ENCODE data around the gene HPCAL4. TPM values are rescaled to one million over a fixed set of nuclear protein-coding genes. Genes with fewer than 3 reads are reported as not detected.

HPCAL4 gene
- total RNA-seq, 2 donors from 2014 or later: not detected

GRCh38 chr1:39707506-39707905 lies 16.3 kb upstream of the HPCAL4 start:
- TF ChIP-seq, protein P1, sequence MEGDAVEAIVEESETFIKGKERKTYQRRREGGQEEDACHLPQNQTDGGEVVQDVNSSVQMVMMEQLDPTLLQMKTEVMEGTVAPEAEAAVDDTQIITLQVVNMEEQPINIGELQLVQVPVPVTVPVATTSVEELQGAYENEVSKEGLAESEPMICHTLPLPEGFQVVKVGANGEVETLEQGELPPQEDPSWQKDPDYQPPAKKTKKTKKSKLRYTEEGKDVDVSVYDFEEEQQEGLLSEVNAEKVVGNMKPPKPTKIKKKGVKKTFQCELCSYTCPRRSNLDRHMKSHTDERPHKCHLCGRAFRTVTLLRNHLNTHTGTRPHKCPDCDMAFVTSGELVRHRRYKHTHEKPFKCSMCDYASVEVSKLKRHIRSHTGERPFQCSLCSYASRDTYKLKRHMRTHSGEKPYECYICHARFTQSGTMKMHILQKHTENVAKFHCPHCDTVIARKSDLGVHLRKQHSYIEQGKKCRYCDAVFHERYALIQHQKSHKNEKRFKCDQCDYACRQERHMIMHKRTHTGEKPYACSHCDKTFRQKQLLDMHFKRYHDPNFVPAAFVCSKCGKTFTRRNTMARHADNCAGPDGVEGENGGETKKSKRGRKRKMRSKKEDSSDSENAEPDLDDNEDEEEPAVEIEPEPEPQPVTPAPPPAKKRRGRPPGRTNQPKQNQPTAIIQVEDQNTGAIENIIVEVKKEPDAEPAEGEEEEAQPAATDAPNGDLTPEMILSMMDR (conservative IDR thresholded peaks at IDR 0.05): no peak
- Histone ChIP-seq H3K9ac (ENCODE audit: extremely low read depth, low read length, poor library complexity, severe bottlenecking) (no peak overlapping the region), H3K27ac (ENCODE audit: low read depth, low read length) (no peak overlapping the region), H3K4me1 (ENCODE audit: control insufficient read depth, insufficient read depth, low read length) (no peaks in the 10 kb centered on the region), H3K27me3 (ENCODE audit: control insufficient read depth, insufficient read depth, low read length, poor library complexity, severe bottlenecking) (peaks cover 100% of the 10 kb centered on the region), H3K36me3 (ENCODE audit: control insufficient read depth, insufficient read depth, low read length) (no peaks in the 10 kb centered on the region), H3K9me3 (ENCODE audit: control insufficient read depth, low read length) (no peaks in the 10 kb centered on the region), H3K4me3 (ENCODE audit: low read length) (no peak overlapping the region)
- H3K27me3 Mint-ChIP-seq (ENCODE audit: insufficient read depth): peaks cover 98% of the 10 kb centered on the region
- DNase-seq: no peak
- H3K36me3 Mint-ChIP-seq (ENCODE audit: low read depth): no peaks in the 10 kb centered on the region
- peaks cover 13% of the 10 kb centered on the region for H3K4me1 Mint-ChIP-seq
- no peak overlapping the region for H3K4me3 Mint-ChIP-seq
- no peak overlapping the region for H3K27ac Mint-ChIP-seq
- 88 to 90% methylated on average over 4 of the region's 4 CpGs for WGBS, 2 experiments (ENCODE audit: insufficient coverage in 1 of 2, insufficient read length in 1 of 2)
- no peaks in the 10 kb centered on the region for H3K9me3 Mint-ChIP-seq

- Mint-ChIP-seq H3K9me3 (no peaks in the 10 kb centered on the region), H3K36me3 (ENCODE audit: low read depth) (no peaks in the 10 kb centered on the region), H3K27ac (no peak overlapping the region), H3K4me1 (peaks cover 13% of the 10 kb centered on the region), H3K4me3 (no peak overlapping the region), H3K27me3 (ENCODE audit: insufficient read depth) (peaks cover 98% of the 10 kb centered on the region)
- peaks cover 87% of the 10 kb centered on the region for H3K27me3 ChIP-seq (ENCODE audit: control insufficient read depth, insufficient read depth, low read length, poor library complexity, severe bottlenecking)
- no peak overlapping the region for H3K9ac ChIP-seq (ENCODE audit: extremely low read depth, low read length, poor library complexity, severe bottlenecking)
- no peak overlapping the region for H3K27ac ChIP-seq (ENCODE audit: low read depth, low read length)
- H3K36me3 ChIP-seq (ENCODE audit: control insufficient read depth, insufficient read depth, low read length): no peaks in the 10 kb centered on the region
- no peak for DNase-seq
- H3K4me3 ChIP-seq (ENCODE audit: low read length): no peak overlapping the region
- WGBS, 2 experiments (ENCODE audit: insufficient coverage in 1 of 2, insufficient read length in 1 of 2): 86% methylated on average over 1 of the region's 1 CpG; no CpG with 5 or more reads in 1 of the 2 experiments
- TF ChIP-seq, protein P1 (conservative IDR thresholded peaks at IDR 0.05): no peak
- H3K4me1 ChIP-seq (ENCODE audit: control insufficient read depth, insufficient read depth, low read length): peaks cover 3% of the 10 kb centered on the region
- H3K9me3 ChIP-seq (ENCODE audit: control insufficient read depth, low read length): no peaks in the 10 kb centered on the region
These were observed 13.5 kb upstream of the HPCAL4 start for GRCh38 chr1:39704757-39705156.

- Mint-ChIP-seq H3K9me3 (no peaks in the 10 kb centered on the region), H3K27me3 (ENCODE audit: insufficient read depth) (peaks cover 98% of the 10 kb centered on the region), H3K4me3 (peak overlapping the region; percentile 32), H3K36me3 (ENCODE audit: low read depth) (no peaks in the 10 kb centered on the region), H3K4me1 (peaks cover 13% of the 10 kb centered on the region), H3K27ac (peak overlapping the region; percentile 28)
- no peaks in the 10 kb centered on the region for H3K36me3 ChIP-seq (ENCODE audit: control insufficient read depth, insufficient read depth, low read length)
- TF ChIP-seq, protein P1 (conservative IDR thresholded peaks at IDR 0.05): no peak
- peaks cover 3% of the 10 kb centered on the region for H3K4me1 ChIP-seq (ENCODE audit: control insufficient read depth, insufficient read depth, low read length)
- peaks cover 87% of the 10 kb centered on the region for H3K27me3 ChIP-seq (ENCODE audit: control insufficient read depth, insufficient read depth, low read length, poor library complexity, severe bottlenecking)
- H3K4me3 ChIP-seq (ENCODE audit: low read length): no peak overlapping the region
- H3K9ac ChIP-seq (ENCODE audit: extremely low read depth, low read length, poor library complexity, severe bottlenecking): peak overlapping the region; percentile 23
- no peaks in the 10 kb centered on the region for H3K9me3 ChIP-seq (ENCODE audit: control insufficient read depth, low read length)
- DNase-seq: peak; percentile 80
- WGBS, 2 experiments (ENCODE audit: insufficient coverage in 1 of 2, insufficient read length in 1 of 2): 21 to 30% methylated on average over 12 of the region's 12 CpGs
- H3K27ac ChIP-seq (ENCODE audit: low read depth, low read length): no peak overlapping the region
These were observed 9.8 kb upstream of the HPCAL4 start for GRCh38 chr1:39701049-39701439.
